Activated CD8-positive, alpha-beta memory T cell treated with anti-CD3 and anti-CD28 coated beads for 36 hours (primary cell): ENCODE results near the gene UCN3. TPM values are rescaled to one million over a fixed set of nuclear protein-coding genes. Genes with fewer than 3 reads are reported as not detected.
"Not testable (repeated sequence)": the region's sequence is repeated elsewhere in the genome, so short reads cannot be mapped to it uniquely, and the experiment has no call there.

Experiments
- CTCF ChIA-PET: fragments of 350-600 bp; sonication (Branson Sonifier 250); formaldehyde crosslinking; loops from one replicate; lab custom pipeline; 2021; ENCODE audit warnings: antibody characterized with exemption; lab: Charles Lee
- POLR2A ChIA-PET: fragments of 350-600 bp; sonication (Branson Sonifier 250); formaldehyde crosslinking; loops from one replicate; lab custom pipeline; 2021; ENCODE audit warnings: antibody characterized with exemption; lab: Charles Lee
- total RNA-seq, 2 experiments: library from RNA; stranded (reverse); gene quantifications; one replicate each; pipeline ENCODE4 v1.2.3, GENCODE V29; 2021

UCN3 gene
- total RNA-seq, 2 experiments from 2014 or later = not detected

GRCh38 chr10:5362873-5363272 is 1.9 kb upstream of the UCN3 start:
- CTCF ChIA-PET = no interaction called here
- POLR2A ChIA-PET = no interaction called here

- ChIA-PET CTCF (no interaction called here), POLR2A (no interaction called here)
These were observed 392 bp upstream of the UCN3 start for GRCh38 chr10:5364374-5364773.

- CTCF ChIA-PET = no interaction called here
- POLR2A ChIA-PET = no interaction called here
These were observed 1.2 kb downstream of the UCN3 start for GRCh38 chr10:5365928-5366327.

GRCh38 chr10:5369362-5370158 is 4.8 kb downstream of the UCN3 start:
- POLR2A ChIA-PET = no interaction called here
- CTCF ChIA-PET = interaction anchor here (0.6 kb wide), 1 partner anchor 48 kb away, joined by 3 read pairs; no protein-coding TSS in a partner anchor

- CTCF ChIA-PET = no interaction called here
- POLR2A ChIA-PET = no interaction called here
These were observed 6.0 kb downstream of the UCN3 start for GRCh38 chr10:5370493-5371352.

GRCh38 chr10:5373307-5373706 is 8.5 kb downstream of the UCN3 start:
- ChIA-PET POLR2A (no interaction called here), CTCF (no interaction called here)

- POLR2A ChIA-PET = no interaction called here
- CTCF ChIA-PET = no interaction called here
These were observed 9.3 kb downstream of the UCN3 start for GRCh38 chr10:5373891-5374611.

GRCh38 chr10:5376450-5376849 is 11.7 kb downstream of the UCN3 start:
- CTCF ChIA-PET = no interaction called here
- POLR2A ChIA-PET = no interaction called here

- CTCF ChIA-PET, POLR2A ChIA-PET: not testable (repeated sequence)
These were observed 14.4 kb downstream of the UCN3 start for GRCh38 chr10:5379202-5379601.

- POLR2A ChIA-PET = not testable (repeated sequence)
- CTCF ChIA-PET = interaction anchor here (0.6 to 1.4 kb wide), 2 partner anchors 18 to 531 kb away, joined by 3 to 4 read pairs; no protein-coding TSS in a partner anchor
These were observed 15.6 kb downstream of the UCN3 start for GRCh38 chr10:5380395-5380794.

- ChIA-PET POLR2A (no interaction called here), CTCF (interaction anchor here (1.4 kb wide), 1 partner anchor 531 kb away, joined by 3 read pairs; no protein-coding TSS in a partner anchor)
These were observed 16.4 kb downstream of the UCN3 start for GRCh38 chr10:5381187-5381586.

GRCh38 chr10:5385224-5385623 is 20.5 kb downstream of the UCN3 start:
- ChIA-PET CTCF (no interaction called here), POLR2A (no interaction called here)

GRCh38 chr10:5387169-5387568 is 22.4 kb downstream of the UCN3 start:
- CTCF ChIA-PET = no interaction called here
- POLR2A ChIA-PET = no interaction called here

GRCh38 chr10:5390607-5391205 is 25.9 kb downstream of the UCN3 start:
- ChIA-PET POLR2A (no interaction called here), CTCF (no interaction called here)

- CTCF ChIA-PET = no interaction called here
- POLR2A ChIA-PET = no interaction called here
These were observed 27.0 kb downstream of the UCN3 start for GRCh38 chr10:5391790-5392189.

GRCh38 chr10:5393529-5393928 is 28.8 kb downstream of the UCN3 start:
- ChIA-PET CTCF (no interaction called here), POLR2A (no interaction called here)

GRCh38 chr10:5395168-5395567 is 30.4 kb downstream of the UCN3 start:
- ChIA-PET CTCF (no interaction called here), POLR2A (no interaction called here)

- POLR2A ChIA-PET = no interaction called here
- CTCF ChIA-PET = no interaction called here
These were observed 32.0 kb downstream of the UCN3 start for GRCh38 chr10:5396556-5397300.

GRCh38 chr10:5399332-5399731 is 34.6 kb downstream of the UCN3 start:
- CTCF ChIA-PET = no interaction called here
- POLR2A ChIA-PET = no interaction called here
